H1 (cell line): ENCODE data around the gene SGK2. TPM values are rescaled to one million over a fixed set of nuclear protein-coding genes. Genes with fewer than 3 reads are reported as not detected.

Source experiments
- GABPA ChIP-seq: IDR thresholded peaks from 2 replicates; pipeline ENCODE4 v1.6.1; 2011; ENCODE audit warnings: mild to moderate bottlenecking, low read length, moderate library complexity, borderline replicate concordance; ENCODE audit not compliant: insufficient read depth
- HDAC6 ChIP-seq: IDR thresholded peaks from one replicate; pipeline ENCODE4 v1.7.1; 2012; ENCODE audit warnings: low read depth, mild to moderate bottlenecking, inconsistent platforms, low read length, moderate library complexity
- KDM4A ChIP-seq: IDR thresholded peaks from one replicate; pipeline ENCODE4 v1.7.1; 2012; ENCODE audit warnings: low read depth, mild to moderate bottlenecking, moderate library complexity, low read length, inconsistent platforms; ENCODE audit not compliant: severe bottlenecking
- NANOG ChIP-seq: IDR thresholded peaks from 2 replicates; pipeline ENCODE4 v1.6.1; 2011; ENCODE audit warnings: low read length, low read depth, mild to moderate bottlenecking, inconsistent platforms; ENCODE audit not compliant: insufficient read depth, poor library complexity, severe bottlenecking
- polyA plus RNA-seq, 7 experiments: library from polyadenylated mRNA; depleted of rRNA in 3 of 7; stranded (reverse) in 5 of 7; unstranded in 2 of 7; fragments of >200 nt in 5 of 7; fragments of 200-250 nt in 2 of 7; gene quantifications; 1 replicate in 5 of 7; 2 replicates in 1 of 7; 4 replicates in 1 of 7; pipeline versions ENCODE4 v1.2.1 to v1.2.3, GENCODE V29; 2011 to 2013; ENCODE audit warnings: missing spikeins in 2 of 7, mixed read lengths in 2 of 7
- total RNA-seq: library from RNA; stranded (reverse); fragmentation: NEBNext Ultra II Directional; extraction: Animal tissue kit (Norgen Biotek cat#: 25700); gene quantifications from 2 replicates; pipeline ENCODE4 v1.2.1, GENCODE V29; 2021
- TF ChIP-seq, protein P1 (sequence below): fragments of 300-600 bp; sonication (generic); IDR thresholded peaks from 2 replicates; pipeline ENCODE4 v1.7.1; 2012; ENCODE audit warnings: low read length, moderate library complexity, mild to moderate bottlenecking, inconsistent platforms; ENCODE audit not compliant: insufficient replicate concordance
- TF ChIP-seq, protein P2 (sequence below): IDR thresholded peaks from 2 replicates; pipeline ENCODE4 v1.6.1; 2012; ENCODE audit warnings: inconsistent platforms
- TF ChIP-seq, protein P3 (sequence below): IDR thresholded peaks from 2 replicates; pipeline ENCODE4 v1.6.1; 2012; ENCODE audit warnings: low read length, inconsistent platforms

Gene SGK2
- total and polyA plus RNA-seq, 2 of the 8 experiments (the other 6 are each of a cell fraction or from before 2014, with no cell fraction given): 0.21 TPM; not detected in 1

DNA sequence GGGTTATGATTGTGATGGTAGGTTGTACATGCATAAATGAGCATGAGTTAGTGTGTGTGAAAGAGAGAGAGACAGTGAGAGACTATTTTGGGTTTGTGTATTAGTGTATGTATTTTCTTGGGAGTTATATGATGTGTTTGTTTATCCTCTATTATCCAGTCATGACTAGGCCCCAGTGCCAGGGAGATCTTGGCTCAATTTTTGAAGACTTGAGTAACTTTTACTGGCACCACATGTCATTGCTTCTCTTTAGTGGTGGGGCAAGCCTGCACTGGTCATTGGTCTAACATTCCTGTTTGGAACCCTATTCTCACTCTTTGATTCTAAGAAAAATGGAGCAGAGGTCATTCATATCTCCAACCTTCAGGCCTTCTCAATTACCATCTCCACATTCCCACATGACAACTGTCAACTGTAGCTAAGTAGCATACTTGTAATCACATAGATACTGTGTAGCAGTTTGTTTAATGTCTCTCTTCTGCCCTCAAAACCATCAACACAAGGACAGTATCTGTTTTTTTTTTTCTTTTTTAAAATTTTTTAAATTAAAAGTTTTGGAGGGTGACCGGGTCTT is 42.5 kb upstream of the SGK2 start (continued):
- TF ChIP-seq, protein P1, sequence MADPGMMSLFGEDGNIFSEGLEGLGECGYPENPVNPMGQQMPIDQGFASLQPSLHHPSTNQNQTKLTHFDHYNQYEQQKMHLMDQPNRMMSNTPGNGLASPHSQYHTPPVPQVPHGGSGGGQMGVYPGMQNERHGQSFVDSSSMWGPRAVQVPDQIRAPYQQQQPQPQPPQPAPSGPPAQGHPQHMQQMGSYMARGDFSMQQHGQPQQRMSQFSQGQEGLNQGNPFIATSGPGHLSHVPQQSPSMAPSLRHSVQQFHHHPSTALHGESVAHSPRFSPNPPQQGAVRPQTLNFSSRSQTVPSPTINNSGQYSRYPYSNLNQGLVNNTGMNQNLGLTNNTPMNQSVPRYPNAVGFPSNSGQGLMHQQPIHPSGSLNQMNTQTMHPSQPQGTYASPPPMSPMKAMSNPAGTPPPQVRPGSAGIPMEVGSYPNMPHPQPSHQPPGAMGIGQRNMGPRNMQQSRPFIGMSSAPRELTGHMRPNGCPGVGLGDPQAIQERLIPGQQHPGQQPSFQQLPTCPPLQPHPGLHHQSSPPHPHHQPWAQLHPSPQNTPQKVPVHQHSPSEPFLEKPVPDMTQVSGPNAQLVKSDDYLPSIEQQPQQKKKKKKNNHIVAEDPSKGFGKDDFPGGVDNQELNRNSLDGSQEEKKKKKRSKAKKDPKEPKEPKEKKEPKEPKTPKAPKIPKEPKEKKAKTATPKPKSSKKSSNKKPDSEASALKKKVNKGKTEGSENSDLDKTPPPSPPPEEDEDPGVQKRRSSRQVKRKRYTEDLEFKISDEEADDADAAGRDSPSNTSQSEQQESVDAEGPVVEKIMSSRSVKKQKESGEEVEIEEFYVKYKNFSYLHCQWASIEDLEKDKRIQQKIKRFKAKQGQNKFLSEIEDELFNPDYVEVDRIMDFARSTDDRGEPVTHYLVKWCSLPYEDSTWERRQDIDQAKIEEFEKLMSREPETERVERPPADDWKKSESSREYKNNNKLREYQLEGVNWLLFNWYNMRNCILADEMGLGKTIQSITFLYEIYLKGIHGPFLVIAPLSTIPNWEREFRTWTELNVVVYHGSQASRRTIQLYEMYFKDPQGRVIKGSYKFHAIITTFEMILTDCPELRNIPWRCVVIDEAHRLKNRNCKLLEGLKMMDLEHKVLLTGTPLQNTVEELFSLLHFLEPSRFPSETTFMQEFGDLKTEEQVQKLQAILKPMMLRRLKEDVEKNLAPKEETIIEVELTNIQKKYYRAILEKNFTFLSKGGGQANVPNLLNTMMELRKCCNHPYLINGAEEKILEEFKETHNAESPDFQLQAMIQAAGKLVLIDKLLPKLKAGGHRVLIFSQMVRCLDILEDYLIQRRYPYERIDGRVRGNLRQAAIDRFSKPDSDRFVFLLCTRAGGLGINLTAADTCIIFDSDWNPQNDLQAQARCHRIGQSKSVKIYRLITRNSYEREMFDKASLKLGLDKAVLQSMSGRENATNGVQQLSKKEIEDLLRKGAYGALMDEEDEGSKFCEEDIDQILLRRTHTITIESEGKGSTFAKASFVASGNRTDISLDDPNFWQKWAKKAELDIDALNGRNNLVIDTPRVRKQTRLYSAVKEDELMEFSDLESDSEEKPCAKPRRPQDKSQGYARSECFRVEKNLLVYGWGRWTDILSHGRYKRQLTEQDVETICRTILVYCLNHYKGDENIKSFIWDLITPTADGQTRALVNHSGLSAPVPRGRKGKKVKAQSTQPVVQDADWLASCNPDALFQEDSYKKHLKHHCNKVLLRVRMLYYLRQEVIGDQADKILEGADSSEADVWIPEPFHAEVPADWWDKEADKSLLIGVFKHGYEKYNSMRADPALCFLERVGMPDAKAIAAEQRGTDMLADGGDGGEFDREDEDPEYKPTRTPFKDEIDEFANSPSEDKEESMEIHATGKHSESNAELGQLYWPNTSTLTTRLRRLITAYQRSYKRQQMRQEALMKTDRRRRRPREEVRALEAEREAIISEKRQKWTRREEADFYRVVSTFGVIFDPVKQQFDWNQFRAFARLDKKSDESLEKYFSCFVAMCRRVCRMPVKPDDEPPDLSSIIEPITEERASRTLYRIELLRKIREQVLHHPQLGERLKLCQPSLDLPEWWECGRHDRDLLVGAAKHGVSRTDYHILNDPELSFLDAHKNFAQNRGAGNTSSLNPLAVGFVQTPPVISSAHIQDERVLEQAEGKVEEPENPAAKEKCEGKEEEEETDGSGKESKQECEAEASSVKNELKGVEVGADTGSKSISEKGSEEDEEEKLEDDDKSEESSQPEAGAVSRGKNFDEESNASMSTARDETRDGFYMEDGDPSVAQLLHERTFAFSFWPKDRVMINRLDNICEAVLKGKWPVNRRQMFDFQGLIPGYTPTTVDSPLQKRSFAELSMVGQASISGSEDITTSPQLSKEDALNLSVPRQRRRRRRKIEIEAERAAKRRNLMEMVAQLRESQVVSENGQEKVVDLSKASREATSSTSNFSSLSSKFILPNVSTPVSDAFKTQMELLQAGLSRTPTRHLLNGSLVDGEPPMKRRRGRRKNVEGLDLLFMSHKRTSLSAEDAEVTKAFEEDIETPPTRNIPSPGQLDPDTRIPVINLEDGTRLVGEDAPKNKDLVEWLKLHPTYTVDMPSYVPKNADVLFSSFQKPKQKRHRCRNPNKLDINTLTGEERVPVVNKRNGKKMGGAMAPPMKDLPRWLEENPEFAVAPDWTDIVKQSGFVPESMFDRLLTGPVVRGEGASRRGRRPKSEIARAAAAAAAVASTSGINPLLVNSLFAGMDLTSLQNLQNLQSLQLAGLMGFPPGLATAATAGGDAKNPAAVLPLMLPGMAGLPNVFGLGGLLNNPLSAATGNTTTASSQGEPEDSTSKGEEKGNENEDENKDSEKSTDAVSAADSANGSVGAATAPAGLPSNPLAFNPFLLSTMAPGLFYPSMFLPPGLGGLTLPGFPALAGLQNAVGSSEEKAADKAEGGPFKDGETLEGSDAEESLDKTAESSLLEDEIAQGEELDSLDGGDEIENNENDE: no peak
- TF ChIP-seq NANOG: no peak
- TF ChIP-seq KDM4A: no peak
- TF ChIP-seq, protein P2, sequence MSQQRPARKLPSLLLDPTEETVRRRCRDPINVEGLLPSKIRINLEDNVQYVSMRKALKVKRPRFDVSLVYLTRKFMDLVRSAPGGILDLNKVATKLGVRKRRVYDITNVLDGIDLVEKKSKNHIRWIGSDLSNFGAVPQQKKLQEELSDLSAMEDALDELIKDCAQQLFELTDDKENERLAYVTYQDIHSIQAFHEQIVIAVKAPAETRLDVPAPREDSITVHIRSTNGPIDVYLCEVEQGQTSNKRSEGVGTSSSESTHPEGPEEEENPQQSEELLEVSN: no peak
- TF ChIP-seq GABPA: no peak
- TF ChIP-seq HDAC6: no peak
- TF ChIP-seq, protein P3, sequence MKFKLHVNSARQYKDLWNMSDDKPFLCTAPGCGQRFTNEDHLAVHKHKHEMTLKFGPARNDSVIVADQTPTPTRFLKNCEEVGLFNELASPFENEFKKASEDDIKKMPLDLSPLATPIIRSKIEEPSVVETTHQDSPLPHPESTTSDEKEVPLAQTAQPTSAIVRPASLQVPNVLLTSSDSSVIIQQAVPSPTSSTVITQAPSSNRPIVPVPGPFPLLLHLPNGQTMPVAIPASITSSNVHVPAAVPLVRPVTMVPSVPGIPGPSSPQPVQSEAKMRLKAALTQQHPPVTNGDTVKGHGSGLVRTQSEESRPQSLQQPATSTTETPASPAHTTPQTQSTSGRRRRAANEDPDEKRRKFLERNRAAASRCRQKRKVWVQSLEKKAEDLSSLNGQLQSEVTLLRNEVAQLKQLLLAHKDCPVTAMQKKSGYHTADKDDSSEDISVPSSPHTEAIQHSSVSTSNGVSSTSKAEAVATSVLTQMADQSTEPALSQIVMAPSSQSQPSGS: no peak
